Dedifferentiated amniotic fluid mesenchymal stem cell (primary cell): ENCODE measurements around the gene DDIT4L.
"Not testable (repeated sequence)": the region's sequence is repeated elsewhere in the genome, so short reads cannot be mapped to it uniquely, and the experiment has no call there.

Experiments
- DNase-seq: peaks from one replicate; pipeline ENCODE4 v3.0.0-alpha.2; 2016; ENCODE audit errors: extremely low spot score

Gene DDIT4L

GRCh38 chr4:100166297-100167039, 23.8 kb downstream of the DDIT4L start:
- no peak for DNase-seq

- no peak for DNase-seq
Observed at GRCh38 chr4:100165809-100166208, 24.5 kb downstream of the DDIT4L start.

GRCh38 chr4:100164808-100165760, 25.2 kb downstream of the DDIT4L start:
- no peak for DNase-seq

- no peak for DNase-seq
Observed at GRCh38 chr4:100162027-100162685, 28.1 kb downstream of the DDIT4L start.

GRCh38 chr4:100149190-100149589, 41.1 kb downstream of the DDIT4L start:
- no peak for DNase-seq

- no peak for DNase-seq
Observed at GRCh38 chr4:100147684-100148083, 42.6 kb downstream of the DDIT4L start.

- DNase-seq, result no peak
Observed at GRCh38 chr4:100147198-100147597, 43.1 kb downstream of the DDIT4L start.

- DNase-seq, result no peak
Observed at GRCh38 chr4:100146756-100147155, 43.5 kb downstream of the DDIT4L start.

GRCh38 chr4:100137320-100137719, 52.9 kb downstream of the DDIT4L start:
- DNase-seq, result not testable (repeated sequence)
